Osteocyte (in vitro differentiated cells): ENCODE results near the gene PLEKHH1. TPM values are rescaled to one million over a fixed set of nuclear protein-coding genes. Genes with fewer than 3 reads are reported as not detected.

ENCODE experiments used
- DNase-seq: peaks from one replicate; pipeline ENCODE4 v3.0.0; 2021; ENCODE audit warnings: mixed read lengths; ENCODE audit not compliant: unreplicated experiment; ENCODE audit errors: extremely low spot score
- H3K27ac Mint-ChIP-seq: one replicate; pipeline ENCODE4 v1.8.0; 2021; ENCODE audit warnings: mild to moderate bottlenecking, mixed read lengths; ENCODE audit not compliant: unreplicated experiment
- H3K27me3 Mint-ChIP-seq: one replicate; pipeline ENCODE4 v1.8.0; 2021; ENCODE audit warnings: mixed read lengths; ENCODE audit not compliant: unreplicated experiment
- H3K36me3 Mint-ChIP-seq: one replicate; pipeline ENCODE4 v1.8.0; 2021; ENCODE audit warnings: mixed read lengths; ENCODE audit not compliant: unreplicated experiment
- H3K4me1 Mint-ChIP-seq: one replicate; pipeline ENCODE4 v1.8.0; 2021; ENCODE audit warnings: mixed read lengths; ENCODE audit not compliant: unreplicated experiment
- H3K4me3 Mint-ChIP-seq: one replicate; pipeline ENCODE4 v1.8.0; 2021; ENCODE audit warnings: mild to moderate bottlenecking, moderate library complexity, mixed read lengths; ENCODE audit not compliant: unreplicated experiment
- H3K9me3 Mint-ChIP-seq: one replicate; pipeline ENCODE4 v1.8.0; 2021; ENCODE audit warnings: mixed read lengths; ENCODE audit not compliant: unreplicated experiment
- total RNA-seq: library from RNA; stranded (reverse); gene quantifications from 2 replicates; pipeline ENCODE4 v1.2.1, GENCODE V29; 2021
- TF ChIP-seq, protein P1 (sequence below): fragments of 200-600 bp; sonication (generic); IDR thresholded peaks from 2 replicates; pipeline ENCODE4 v1.5.0; 2021; ENCODE audit warnings: antibody characterized with exemption, mild to moderate bottlenecking, moderate library complexity

Gene PLEKHH1
- total RNA-seq, 1 donor from 2014 or later = 1.0 TPM

DNA sequence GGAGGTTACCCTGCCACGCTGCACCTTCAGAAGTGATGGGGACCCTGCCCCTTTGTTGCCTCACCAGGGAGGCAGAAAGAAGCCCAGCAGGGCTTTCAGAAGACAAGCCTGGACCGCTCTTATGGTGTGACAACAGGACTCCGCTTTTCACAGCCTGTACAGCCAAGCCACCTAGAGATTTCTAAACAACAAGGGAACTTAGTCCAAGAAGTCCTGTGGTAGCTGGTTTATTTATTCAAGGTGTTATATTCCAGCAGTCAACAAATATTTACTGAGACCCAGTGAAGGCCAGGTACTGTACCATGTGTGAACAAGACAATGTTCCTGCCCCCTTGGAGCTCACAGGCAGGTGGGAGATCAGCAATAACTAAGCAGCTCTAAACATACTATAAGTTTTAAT, 40.6 kb upstream of the PLEKHH1 start:
- H3K4me1 Mint-ChIP-seq = no peaks in the 10 kb centered on the region
- TF ChIP-seq, protein P1, sequence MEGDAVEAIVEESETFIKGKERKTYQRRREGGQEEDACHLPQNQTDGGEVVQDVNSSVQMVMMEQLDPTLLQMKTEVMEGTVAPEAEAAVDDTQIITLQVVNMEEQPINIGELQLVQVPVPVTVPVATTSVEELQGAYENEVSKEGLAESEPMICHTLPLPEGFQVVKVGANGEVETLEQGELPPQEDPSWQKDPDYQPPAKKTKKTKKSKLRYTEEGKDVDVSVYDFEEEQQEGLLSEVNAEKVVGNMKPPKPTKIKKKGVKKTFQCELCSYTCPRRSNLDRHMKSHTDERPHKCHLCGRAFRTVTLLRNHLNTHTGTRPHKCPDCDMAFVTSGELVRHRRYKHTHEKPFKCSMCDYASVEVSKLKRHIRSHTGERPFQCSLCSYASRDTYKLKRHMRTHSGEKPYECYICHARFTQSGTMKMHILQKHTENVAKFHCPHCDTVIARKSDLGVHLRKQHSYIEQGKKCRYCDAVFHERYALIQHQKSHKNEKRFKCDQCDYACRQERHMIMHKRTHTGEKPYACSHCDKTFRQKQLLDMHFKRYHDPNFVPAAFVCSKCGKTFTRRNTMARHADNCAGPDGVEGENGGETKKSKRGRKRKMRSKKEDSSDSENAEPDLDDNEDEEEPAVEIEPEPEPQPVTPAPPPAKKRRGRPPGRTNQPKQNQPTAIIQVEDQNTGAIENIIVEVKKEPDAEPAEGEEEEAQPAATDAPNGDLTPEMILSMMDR = no peak
- no peak overlapping the region for H3K4me3 Mint-ChIP-seq
- no peak overlapping the region for H3K27ac Mint-ChIP-seq
- no peaks in the 10 kb centered on the region for H3K36me3 Mint-ChIP-seq
- peaks cover 4% of the 10 kb centered on the region for H3K27me3 Mint-ChIP-seq
- no peaks in the 10 kb centered on the region for H3K9me3 Mint-ChIP-seq
- DNase-seq = no peak

- no peaks in the 10 kb centered on the region for H3K9me3 Mint-ChIP-seq
- H3K27me3 Mint-ChIP-seq = peaks cover 4% of the 10 kb centered on the region
- no peak overlapping the region for H3K4me3 Mint-ChIP-seq
- no peaks in the 10 kb centered on the region for H3K4me1 Mint-ChIP-seq
- no peak for DNase-seq
- H3K27ac Mint-ChIP-seq = no peak overlapping the region
- TF ChIP-seq, protein P1 = no peak
- no peaks in the 10 kb centered on the region for H3K36me3 Mint-ChIP-seq
Measured at GRCh38 chr14:67493092-67493717, 39.9 kb upstream of the PLEKHH1 start.

- H3K9me3 Mint-ChIP-seq = no peaks in the 10 kb centered on the region
- H3K4me1 Mint-ChIP-seq = no peaks in the 10 kb centered on the region
- TF ChIP-seq, protein P1 = no peak
- no peak overlapping the region for H3K27ac Mint-ChIP-seq
- H3K27me3 Mint-ChIP-seq = peaks cover 9% of the 10 kb centered on the region
- H3K4me3 Mint-ChIP-seq = no peak overlapping the region
- no peak for DNase-seq
- H3K36me3 Mint-ChIP-seq = no peaks in the 10 kb centered on the region
Measured at GRCh38 chr14:67495827-67496226, 37.3 kb upstream of the PLEKHH1 start.

GRCh38 chr14:67497216-67497615, 35.9 kb upstream of the PLEKHH1 start:
- TF ChIP-seq, protein P1 = no peak
- H3K9me3 Mint-ChIP-seq = no peaks in the 10 kb centered on the region
- peaks cover 7% of the 10 kb centered on the region for H3K27me3 Mint-ChIP-seq
- no peak for DNase-seq
- H3K27ac Mint-ChIP-seq = no peak overlapping the region
- H3K4me1 Mint-ChIP-seq = no peaks in the 10 kb centered on the region
- no peaks in the 10 kb centered on the region for H3K36me3 Mint-ChIP-seq
- no peak overlapping the region for H3K4me3 Mint-ChIP-seq

DNA sequence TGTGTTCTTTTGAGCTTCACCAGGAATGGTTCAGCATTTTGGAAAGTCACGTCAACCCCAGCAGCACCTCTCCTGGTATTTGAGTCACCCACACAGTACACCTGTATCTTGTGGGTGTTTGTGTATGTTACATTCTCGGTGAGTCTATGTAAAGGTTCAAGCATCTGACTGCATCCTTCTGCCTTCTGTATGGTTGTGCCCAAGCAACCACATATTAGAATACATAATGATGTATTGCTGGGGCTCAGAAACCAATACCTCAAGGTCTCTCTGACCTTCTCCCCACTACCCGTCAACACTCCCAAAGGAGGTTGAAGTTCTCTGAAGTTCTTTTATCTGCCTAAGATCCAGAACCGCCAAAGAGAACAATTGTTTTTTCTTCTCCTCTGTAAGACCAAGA, 35.4 kb upstream of the PLEKHH1 start:
- Mint-ChIP-seq H3K27me3 (peaks cover 8% of the 10 kb centered on the region), H3K4me1 (no peaks in the 10 kb centered on the region)

More for the DNA sequence above, 35.4 kb upstream of the PLEKHH1 start:
- H3K36me3 Mint-ChIP-seq = no peaks in the 10 kb centered on the region
- H3K4me3 Mint-ChIP-seq = no peak overlapping the region
- TF ChIP-seq, protein P1 = no peak
- DNase-seq = no peak
- H3K9me3 Mint-ChIP-seq = no peaks in the 10 kb centered on the region
- no peak overlapping the region for H3K27ac Mint-ChIP-seq
